OCI-LY1 (cell line): ENCODE measurements around the gene ARFGAP1.

Source experiments
- H2AFZ ChIP-seq: fragments of 200-600 bp; sonication (generic), shearing (Covaris generic); 2 replicates; pipeline ENCODE4 v1.6.0; 2014; ENCODE audit warnings: antibody characterized with exemption, mild to moderate bottlenecking, low read length
- H3F3A ChIP-seq: fragments of 200-600 bp; sonication (generic), shearing (Covaris generic); 2 replicates; pipeline ENCODE4 v1.6.0; 2014; ENCODE audit warnings: mild to moderate bottlenecking, antibody characterized with exemption, low read length, moderate library complexity; ENCODE audit not compliant: insufficient read depth
- H3K27ac ChIP-seq: fragments of 200-600 bp; sonication (generic); 2 replicates; pipeline ENCODE4 v1.5.1; 2014; ENCODE audit warnings: low read length, mixed run types, mild to moderate bottlenecking, low read depth; ENCODE audit not compliant: poor library complexity, severe bottlenecking
- H3K27me3 ChIP-seq: fragments of 200-600 bp; sonication (generic); 2 replicates; pipeline ENCODE4 v1.6.0; 2014; ENCODE audit warnings: antibody characterized with exemption, mild to moderate bottlenecking, low read length, moderate library complexity; ENCODE audit not compliant: insufficient read depth
- H3K36me3 ChIP-seq: fragments of 200-600 bp; sonication (generic); 2 replicates; pipeline ENCODE4 v1.6.1; 2014; ENCODE audit warnings: mild to moderate bottlenecking, antibody characterized with exemption, low read length, moderate library complexity, mixed read lengths; ENCODE audit not compliant: insufficient read depth
- H3K4me1 ChIP-seq: fragments of 200-600 bp; sonication (generic); 2 replicates; pipeline ENCODE4 v1.5.1; 2014; ENCODE audit warnings: mild to moderate bottlenecking, low read length, moderate library complexity; ENCODE audit not compliant: insufficient read depth, severe bottlenecking
- H3K4me2 ChIP-seq: fragments of 200-600 bp; sonication (generic), shearing (Covaris generic); 2 replicates; pipeline ENCODE4 v1.6.1; 2014; ENCODE audit warnings: low read length
- H3K4me3 ChIP-seq: fragments of 200-600 bp; sonication (generic); 2 replicates; pipeline ENCODE4 v1.5.1; 2014; ENCODE audit warnings: low read length, low read depth, mild to moderate bottlenecking, mixed read lengths; ENCODE audit not compliant: poor library complexity, severe bottlenecking
- H3K79me2 ChIP-seq: fragments of 200-600 bp; shearing (Covaris generic); 2 replicates; pipeline ENCODE4 v1.6.1; 2016; ENCODE audit warnings: mixed run types, low read length, mixed read lengths; ENCODE audit not compliant: insufficient read depth
- H3K9ac ChIP-seq: fragments of 200-600 bp; sonication (generic), shearing (Covaris generic); 2 replicates; pipeline ENCODE4 v1.6.1; 2014; ENCODE audit warnings: mild to moderate bottlenecking, low read length, mixed read lengths
- H3K9me2 ChIP-seq: fragments of 200-600 bp; sonication (generic), shearing (Covaris generic); 2 replicates; pipeline ENCODE4 v1.6.1; 2014; ENCODE audit warnings: low read depth, mild to moderate bottlenecking, low read length, mixed read lengths
- H3K9me3 ChIP-seq: fragments of 200-600 bp; shearing (Covaris generic); 2 replicates; pipeline ENCODE4 v1.6.1; 2014; ENCODE audit warnings: low read length, mixed read lengths
- H4K20me1 ChIP-seq: fragments of 200-600 bp; sonication (generic), shearing (Covaris generic); 2 replicates; pipeline ENCODE4 v1.6.0; 2016; ENCODE audit warnings: mild to moderate bottlenecking, low read length; ENCODE audit not compliant: insufficient read depth
- EZH2 ChIP-seq: fragments of 200-600 bp; sonication (generic), shearing (Covaris generic); IDR thresholded peaks from 2 replicates; pipeline ENCODE4 v1.8.0; 2017; ENCODE audit warnings: borderline replicate concordance, mixed run types, mild to moderate bottlenecking, antibody characterized with exemption, low read length, moderate library complexity, mixed read lengths
- TF ChIP-seq, protein P1 (sequence below): fragments of 200-600 bp; sonication (generic), shearing (Covaris generic); IDR thresholded peaks from 2 replicates; pipeline ENCODE4 v1.5.1; 2017; ENCODE audit warnings: mild to moderate bottlenecking, antibody characterized with exemption, low read length, moderate library complexity, mixed read lengths

The ARFGAP1 gene

DNA sequence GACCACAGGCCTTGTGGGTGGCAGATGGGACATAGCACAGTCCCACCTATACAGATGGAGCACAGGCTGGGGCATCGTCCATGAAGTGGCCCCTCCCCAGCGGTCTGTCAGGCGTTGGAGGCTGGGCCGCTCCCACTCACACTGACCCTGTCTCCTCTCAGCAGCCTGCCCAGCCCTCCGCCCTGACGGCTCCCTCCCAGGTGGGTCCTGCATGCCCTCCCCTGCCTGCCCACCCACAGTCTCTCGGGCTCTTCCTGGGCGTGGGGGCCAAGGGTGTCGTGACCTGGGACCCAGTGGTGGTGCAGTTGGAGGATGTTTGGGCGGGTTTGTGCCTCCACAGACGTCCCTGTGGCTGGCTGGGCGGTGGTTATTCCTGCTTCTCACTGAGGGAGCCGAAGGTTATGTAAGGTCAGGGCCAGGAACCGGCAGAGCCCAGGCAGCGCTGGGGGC, 42.7 kb downstream of the ARFGAP1 start:
- no peaks in the 10 kb centered on the region for H3F3A ChIP-seq

DNA sequence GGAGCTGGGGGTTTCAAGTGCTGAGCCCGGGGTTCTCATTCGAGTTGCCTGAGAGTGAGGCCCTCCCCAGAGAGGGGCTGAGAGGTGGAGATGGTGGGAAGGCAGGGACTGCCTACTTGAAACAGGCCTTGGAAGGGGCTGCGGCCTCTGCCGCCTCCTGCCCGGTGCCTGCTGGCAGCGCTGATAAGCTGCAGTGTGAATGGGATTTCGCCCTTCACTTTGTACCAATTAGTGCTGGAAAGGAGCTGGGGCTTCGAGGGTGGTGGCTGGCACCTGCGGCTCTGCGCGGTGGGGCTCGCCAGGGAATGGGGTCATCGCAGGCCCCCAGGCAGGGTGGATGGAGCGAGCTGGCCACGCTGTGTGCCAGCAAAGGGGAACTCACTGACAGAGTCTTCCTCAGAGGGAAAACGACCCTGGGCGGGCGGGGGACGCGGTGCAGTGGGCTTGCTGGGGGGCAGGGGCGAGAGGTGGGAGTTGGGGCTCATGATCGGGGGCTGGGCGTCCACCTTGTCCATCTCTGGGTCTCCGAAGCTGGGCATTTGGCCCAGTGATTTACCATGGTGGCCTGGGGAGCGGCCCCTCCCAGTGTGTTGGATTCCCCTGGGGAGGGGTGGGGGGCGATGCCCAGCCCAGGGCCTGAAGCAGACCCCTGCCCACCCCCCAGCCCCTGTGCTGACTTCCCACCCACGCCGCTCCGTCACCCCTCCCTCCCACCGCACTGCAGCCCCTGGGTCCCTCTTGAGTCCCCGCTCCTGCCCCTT, 43.3 kb downstream of the ARFGAP1 start:
- Histone ChIP-seq H3K36me3 (no peaks in the 10 kb centered on the region), H2AFZ (no peak overlapping the region), H4K20me1 (no peaks in the 10 kb centered on the region), H3K79me2 (no peaks in the 10 kb centered on the region), H3K27ac (no peak overlapping the region), H3K4me1 (no peaks in the 10 kb centered on the region), H3K9ac (no peak overlapping the region), H3K4me3 (no peak overlapping the region), H3K27me3 (no peaks in the 10 kb centered on the region; the same call in 1 of the 2 replicates), H3K4me2 (no peak overlapping the region), H3K9me2 (no peaks in the 10 kb centered on the region), H3F3A (no peaks in the 10 kb centered on the region), H3K9me3 (no peaks in the 10 kb centered on the region)
- TF ChIP-seq, protein P1, sequence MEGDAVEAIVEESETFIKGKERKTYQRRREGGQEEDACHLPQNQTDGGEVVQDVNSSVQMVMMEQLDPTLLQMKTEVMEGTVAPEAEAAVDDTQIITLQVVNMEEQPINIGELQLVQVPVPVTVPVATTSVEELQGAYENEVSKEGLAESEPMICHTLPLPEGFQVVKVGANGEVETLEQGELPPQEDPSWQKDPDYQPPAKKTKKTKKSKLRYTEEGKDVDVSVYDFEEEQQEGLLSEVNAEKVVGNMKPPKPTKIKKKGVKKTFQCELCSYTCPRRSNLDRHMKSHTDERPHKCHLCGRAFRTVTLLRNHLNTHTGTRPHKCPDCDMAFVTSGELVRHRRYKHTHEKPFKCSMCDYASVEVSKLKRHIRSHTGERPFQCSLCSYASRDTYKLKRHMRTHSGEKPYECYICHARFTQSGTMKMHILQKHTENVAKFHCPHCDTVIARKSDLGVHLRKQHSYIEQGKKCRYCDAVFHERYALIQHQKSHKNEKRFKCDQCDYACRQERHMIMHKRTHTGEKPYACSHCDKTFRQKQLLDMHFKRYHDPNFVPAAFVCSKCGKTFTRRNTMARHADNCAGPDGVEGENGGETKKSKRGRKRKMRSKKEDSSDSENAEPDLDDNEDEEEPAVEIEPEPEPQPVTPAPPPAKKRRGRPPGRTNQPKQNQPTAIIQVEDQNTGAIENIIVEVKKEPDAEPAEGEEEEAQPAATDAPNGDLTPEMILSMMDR, result no peak
- no peak for TF ChIP-seq EZH2

More for the DNA sequence above, 42.7 kb downstream of the ARFGAP1 start:
- H3K79me2 ChIP-seq, result no peaks in the 10 kb centered on the region
- H3K27me3 ChIP-seq, result no peaks in the 10 kb centered on the region; the same call in 1 of the 2 replicates
- H3K27ac ChIP-seq, result no peak overlapping the region
- no peak overlapping the region for H2AFZ ChIP-seq
- TF ChIP-seq, protein P1, result no peak
- TF ChIP-seq EZH2, result no peak
- H3K36me3 ChIP-seq, result no peaks in the 10 kb centered on the region
- H3K9me3 ChIP-seq, result no peaks in the 10 kb centered on the region
- no peak overlapping the region for H3K4me2 ChIP-seq
- H3K4me1 ChIP-seq, result no peaks in the 10 kb centered on the region
- no peak overlapping the region for H3K4me3 ChIP-seq
- no peaks in the 10 kb centered on the region for H4K20me1 ChIP-seq
- H3K9ac ChIP-seq, result no peak overlapping the region
- H3K9me2 ChIP-seq, result no peaks in the 10 kb centered on the region

DNA sequence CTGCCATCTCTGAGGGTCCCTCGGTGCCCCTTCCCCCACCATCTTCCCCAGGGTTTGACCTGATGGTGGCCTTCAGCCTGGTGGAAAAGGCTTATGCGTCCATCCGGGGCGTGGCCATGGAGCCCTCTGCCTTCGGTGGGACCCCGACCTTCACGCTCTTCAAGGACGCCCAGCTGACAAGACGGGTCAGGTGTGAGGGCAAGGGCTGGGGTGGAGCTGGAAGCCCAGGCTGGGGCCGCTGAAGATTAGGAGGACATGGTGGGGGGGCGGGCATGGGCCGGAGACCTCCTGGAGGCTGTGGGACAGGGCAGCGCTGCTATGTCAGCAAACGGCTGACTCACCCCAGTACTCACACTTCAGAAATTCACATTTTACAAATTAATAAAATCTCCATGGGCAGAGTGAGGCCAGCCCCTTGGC, 43.9 kb downstream of the ARFGAP1 start:
- Histone ChIP-seq H3K27me3 (no peaks in the 10 kb centered on the region; the same call in 1 of the 2 replicates), H3K9ac (no peak overlapping the region), H3K4me3 (no peak overlapping the region), H3K9me2 (no peaks in the 10 kb centered on the region), H3K4me1 (no peaks in the 10 kb centered on the region), H4K20me1 (no peaks in the 10 kb centered on the region), H2AFZ (no peak overlapping the region), H3K36me3 (no peaks in the 10 kb centered on the region), H3K79me2 (no peaks in the 10 kb centered on the region), H3K4me2 (no peak overlapping the region), H3K9me3 (no peaks in the 10 kb centered on the region), H3F3A (no peaks in the 10 kb centered on the region), H3K27ac (no peak overlapping the region)
- TF ChIP-seq EZH2, result no peak
- TF ChIP-seq, protein P1, result no peak
